GM12878 (cell line): ENCODE data around the gene C1D.

Source experiments
- CTCF ChIP-seq, 3 experiments: IDR thresholded peaks in 2 of 3; conservative IDR thresholded peaks in 1 of 3; 2 replicates each; pipeline ENCODE4 v1.5.1; 2011; ENCODE audit warnings: low read depth in 3 of 3, low read length in 3 of 3, mild to moderate bottlenecking in 3 of 3, control low read depth in 2 of 3, moderate library complexity in 2 of 3, inconsistent platforms in 1 of 3, mixed read lengths in 1 of 3; ENCODE audit not compliant: control insufficient read depth in 2 of 3, insufficient read depth in 1 of 3; ENCODE audit errors: extremely low read depth in 1 of 3
- E2F8 ChIP-seq: fragments of 450-650 bp; IDR thresholded peaks from 2 replicates; pipeline ENCODE4 v1.6.1; 2018; ENCODE audit warnings: mild to moderate bottlenecking, low read depth, moderate library complexity; ENCODE audit not compliant: partially characterized antibody
- MTA3 ChIP-seq: IDR thresholded peaks from 2 replicates; pipeline ENCODE4 v1.6.1; 2012; ENCODE audit warnings: low read length, inconsistent platforms, borderline replicate concordance
- RFX5 ChIP-seq: IDR thresholded peaks from 2 replicates; pipeline ENCODE4 v1.6.1; 2011; ENCODE audit warnings: low read depth, low read length, improper control_type of control experiment
- SMC3 ChIP-seq: IDR thresholded peaks from 2 replicates; pipeline ENCODE4 v1.6.1; 2011; ENCODE audit warnings: low read length, improper control_type of control experiment, borderline replicate concordance
- ZNF207 ChIP-seq: fragments of 450-650 bp; IDR thresholded peaks from 2 replicates; pipeline ENCODE4 v1.6.1; 2014; ENCODE audit warnings: antibody characterized with exemption, mild to moderate bottlenecking, borderline replicate concordance

GRCh38 chr2:68098291-68098797, 35.5 kb upstream of the C1D start:
- no peak for TF ChIP-seq SMC3
- TF ChIP-seq MTA3 = no peak
- TF ChIP-seq E2F8 = no peak
- no peak for TF ChIP-seq ZNF207
- no peak for TF ChIP-seq CTCF (IDR thresholded peaks at IDR 0.05 in 2 of 3, conservative IDR thresholded peaks at IDR 0.05 in 1 of 3; ENCODE audit: control insufficient read depth in 2 of 3, extremely low read depth in 1 of 3, insufficient read depth in 1 of 3, low read depth in 3 of 3, low read length in 3 of 3)
- no peak for TF ChIP-seq RFX5
